Vagina (tissue), 2 donors: Measurements from ENCODE around the gene PRCP.

Source experiments
- POLR2A ChIP-seq, 2 donors: fragments of 450-650 bp; IDR thresholded peaks; one replicate each; pipeline ENCODE4 v1.6.1; 2017; ENCODE audit warnings: antibody characterized with exemption in 2 of 2, mild to moderate bottlenecking in 2 of 2, moderate library complexity in 2 of 2
- POLR2AphosphoS5 ChIP-seq, 2 donors: sonication (generic); formaldehyde crosslinking; IDR thresholded peaks; one replicate each; pipeline ENCODE4 v1.9.0; 2017; ENCODE audit warnings: antibody characterized with exemption in 2 of 2, mild to moderate bottlenecking in 2 of 2, low read depth in 1 of 2; ENCODE audit not compliant: insufficient read depth in 1 of 2
- TF ChIP-seq, protein P1 (sequence below), 3 experiments: fragments of 450-650 bp in 2 of 3; fragments of 200-600 bp in 1 of 3; sonication (generic) in 1 of 3; IDR thresholded peaks; one replicate each; pipeline ENCODE4 v1.5.1; 2017 to 2019; ENCODE audit warnings: antibody characterized with exemption in 3 of 3, mild to moderate bottlenecking in 2 of 3, moderate library complexity in 2 of 3

DNA sequence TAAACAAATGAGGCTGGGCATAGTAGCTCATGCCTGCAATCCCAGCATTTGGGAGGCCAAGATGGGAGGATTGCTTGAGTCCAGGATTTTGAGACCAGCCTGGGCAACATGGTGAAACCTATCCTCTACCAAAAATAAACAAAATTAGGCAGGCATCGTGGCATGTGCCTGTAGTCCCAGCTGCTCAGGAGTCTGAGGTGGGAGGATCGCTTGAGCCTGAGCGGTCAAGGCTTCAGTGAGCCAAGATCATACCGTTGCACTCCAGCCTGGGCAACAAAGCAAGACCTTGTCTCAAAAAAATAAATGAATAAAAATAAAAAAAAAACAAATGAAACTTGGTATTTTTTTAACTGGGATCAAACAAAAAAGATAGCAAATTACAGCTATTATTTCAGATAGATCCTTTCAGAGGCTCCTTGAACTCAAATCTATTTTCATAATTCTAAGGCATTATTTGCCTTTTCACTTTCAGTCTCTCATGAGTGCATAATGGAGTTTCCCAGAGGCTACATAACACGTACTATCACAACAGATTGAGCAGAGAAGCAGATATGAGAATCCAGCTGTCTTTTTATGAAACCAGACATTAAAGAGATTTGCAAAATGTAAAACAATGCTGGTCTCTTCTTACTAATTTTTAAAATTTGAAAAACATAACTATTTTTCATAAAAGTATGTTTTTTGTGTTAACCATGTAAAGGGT lies 24.4 kb upstream of the PRCP start:
- TF ChIP-seq, protein P1, sequence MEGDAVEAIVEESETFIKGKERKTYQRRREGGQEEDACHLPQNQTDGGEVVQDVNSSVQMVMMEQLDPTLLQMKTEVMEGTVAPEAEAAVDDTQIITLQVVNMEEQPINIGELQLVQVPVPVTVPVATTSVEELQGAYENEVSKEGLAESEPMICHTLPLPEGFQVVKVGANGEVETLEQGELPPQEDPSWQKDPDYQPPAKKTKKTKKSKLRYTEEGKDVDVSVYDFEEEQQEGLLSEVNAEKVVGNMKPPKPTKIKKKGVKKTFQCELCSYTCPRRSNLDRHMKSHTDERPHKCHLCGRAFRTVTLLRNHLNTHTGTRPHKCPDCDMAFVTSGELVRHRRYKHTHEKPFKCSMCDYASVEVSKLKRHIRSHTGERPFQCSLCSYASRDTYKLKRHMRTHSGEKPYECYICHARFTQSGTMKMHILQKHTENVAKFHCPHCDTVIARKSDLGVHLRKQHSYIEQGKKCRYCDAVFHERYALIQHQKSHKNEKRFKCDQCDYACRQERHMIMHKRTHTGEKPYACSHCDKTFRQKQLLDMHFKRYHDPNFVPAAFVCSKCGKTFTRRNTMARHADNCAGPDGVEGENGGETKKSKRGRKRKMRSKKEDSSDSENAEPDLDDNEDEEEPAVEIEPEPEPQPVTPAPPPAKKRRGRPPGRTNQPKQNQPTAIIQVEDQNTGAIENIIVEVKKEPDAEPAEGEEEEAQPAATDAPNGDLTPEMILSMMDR (IDR thresholded peaks at IDR 0.05) = no peak
- TF ChIP-seq POLR2AphosphoS5 (IDR thresholded peaks at IDR 0.05; ENCODE audit: insufficient read depth in 1 of 2, low read depth in 1 of 2) = no peak
- no peak for TF ChIP-seq POLR2A (IDR thresholded peaks at IDR 0.05)
